DND-41 (cell line): ENCODE data around the gene SLC28A3.

ENCODE experiments used
- CTCF ChIP-seq: IDR thresholded peaks from 2 replicates; pipeline ENCODE4 v1.5.1; 2012; ENCODE audit warnings: borderline replicate concordance, low read length, moderate library complexity, mild to moderate bottlenecking; ENCODE audit not compliant: poor library complexity, severe bottlenecking; ENCODE audit errors: extremely low read depth
- EZH2 ChIP-seq: IDR thresholded peaks from 3 replicates; pipeline ENCODE4 v1.6.1; 2012; ENCODE audit warnings: borderline replicate concordance, low read depth, mild to moderate bottlenecking, moderate library complexity, low read length, inconsistent platforms; ENCODE audit not compliant: severe bottlenecking

GRCh38 chr9:84278130-84278529 is 62.4 kb downstream of the SLC28A3 start:
- TF ChIP-seq CTCF (no peak), EZH2 (no peak)
